HG03442 (cell line): ENCODE measurements around the gene NEK7.
"Not testable (repeated sequence)": the region's sequence is repeated elsewhere in the genome, so short reads cannot be mapped to it uniquely, and the experiment has no call there.

Source experiments
- ATAC-seq: cut with Tn5 transposase; IDR thresholded peaks from one replicate; pipeline ENCODE4 v1.9.1; 2021; ENCODE audit warnings: mild to moderate bottlenecking, moderate library complexity; ENCODE audit not compliant: unreplicated experiment

NEK7 gene

GRCh38 chr1:198278943-198279342 is 122.1 kb downstream of the NEK7 start:
- no peak for ATAC-seq

GRCh38 chr1:198280080-198280479 is 123.3 kb downstream of the NEK7 start:
- no peak for ATAC-seq

GRCh38 chr1:198281911-198282310 is 125.1 kb downstream of the NEK7 start:
- no peak for ATAC-seq

GRCh38 chr1:198283222-198283621 is 126.4 kb downstream of the NEK7 start:
- ATAC-seq = peak; percentile 56

- no peak for ATAC-seq
Measured at GRCh38 chr1:198287916-198288315, 131.1 kb downstream of the NEK7 start.

GRCh38 chr1:198290089-198290683 is 133.4 kb downstream of the NEK7 start:
- ATAC-seq = no peak

GRCh38 chr1:198291036-198291435 is 134.2 kb downstream of the NEK7 start:
- ATAC-seq = no peak

- ATAC-seq = no peak
Measured at GRCh38 chr1:198291924-198292323, 135.1 kb downstream of the NEK7 start.

GRCh38 chr1:198295225-198295624 is 138.4 kb downstream of the NEK7 start:
- ATAC-seq = no peak

GRCh38 chr1:198295971-198296370 is 139.2 kb downstream of the NEK7 start:
- no peak for ATAC-seq

- ATAC-seq = no peak
Measured at GRCh38 chr1:198297281-198297680, 140.5 kb downstream of the NEK7 start.

GRCh38 chr1:198298640-198299039 is 141.8 kb downstream of the NEK7 start:
- no peak for ATAC-seq

GRCh38 chr1:198300451-198300850 is 143.7 kb downstream of the NEK7 start:
- no peak for ATAC-seq

- ATAC-seq = no peak
Measured at GRCh38 chr1:198304431-198304830, 147.6 kb downstream of the NEK7 start.

GRCh38 chr1:198314817-198315216 is 158.0 kb downstream of the NEK7 start:
- not testable (repeated sequence) for ATAC-seq

GRCh38 chr1:198315331-198315730 is 158.5 kb downstream of the NEK7 start:
- not testable (repeated sequence) for ATAC-seq

- ATAC-seq = no peak
Measured at GRCh38 chr1:198316546-198317100, 159.8 kb downstream of the NEK7 start.

- peak; percentile 78 for ATAC-seq
Measured at GRCh38 chr1:198318085-198318484, 161.3 kb downstream of the NEK7 start.

- no peak for ATAC-seq
Measured at GRCh38 chr1:198320759-198321158, 164.0 kb downstream of the NEK7 start.

GRCh38 chr1:198326232-198326631 is 169.4 kb downstream of the NEK7 start:
- no peak for ATAC-seq

- ATAC-seq = no peak
Measured at GRCh38 chr1:198326915-198327314, 170.1 kb downstream of the NEK7 start.

- ATAC-seq = no peak
Measured at GRCh38 chr1:198328458-198329032, 171.7 kb downstream of the NEK7 start.
